Upper lobe of left lung (tissue), 4 donors: ENCODE measurements around the gene CLASP1.
"Not testable (repeated sequence)": the region's sequence is repeated elsewhere in the genome, so short reads cannot be mapped to it uniquely, and the experiment has no call there.

Experiments
- POLR2A ChIP-seq, 4 donors: fragments of 450-650 bp; IDR thresholded peaks; one replicate each; pipeline ENCODE4 v1.5.1; 2016 to 2017; ENCODE audit warnings: antibody characterized with exemption in 4 of 4, mild to moderate bottlenecking in 2 of 4
- POLR2AphosphoS5 ChIP-seq, 2 donors: sonication (generic); formaldehyde crosslinking; IDR thresholded peaks; one replicate each; pipeline ENCODE4 v1.5.1; 2017; ENCODE audit warnings: antibody characterized with exemption in 2 of 2
- TF ChIP-seq, protein P1 (sequence below), 6 experiments: fragments of 450-650 bp in 4 of 6; fragments of 200-600 bp in 2 of 6; sonication (generic) in 2 of 6; IDR thresholded peaks; one replicate each; pipeline ENCODE4 v1.5.1; 2016 to 2019; ENCODE audit warnings: antibody characterized with exemption in 6 of 6

DNA sequence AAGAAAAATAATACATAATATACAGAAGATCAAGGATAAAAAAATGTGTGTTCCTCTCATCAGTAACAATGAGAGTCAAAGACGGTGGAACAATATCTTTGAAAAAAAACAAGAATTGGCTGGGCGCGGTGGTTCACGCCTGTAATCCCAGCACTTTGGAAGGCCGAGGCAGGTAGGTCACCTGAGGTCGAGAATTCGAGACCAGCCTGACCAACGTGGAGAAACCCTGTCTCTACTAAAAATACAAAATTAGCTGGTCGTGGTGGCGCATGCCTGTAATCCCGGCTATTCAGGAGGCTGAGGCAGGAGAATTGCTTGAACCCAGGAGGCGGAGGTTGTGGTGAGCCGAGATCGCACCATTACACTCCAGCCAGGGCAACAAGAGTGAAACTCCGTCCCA, 335.6 kb downstream of the CLASP1 start:
- TF ChIP-seq, protein P1, sequence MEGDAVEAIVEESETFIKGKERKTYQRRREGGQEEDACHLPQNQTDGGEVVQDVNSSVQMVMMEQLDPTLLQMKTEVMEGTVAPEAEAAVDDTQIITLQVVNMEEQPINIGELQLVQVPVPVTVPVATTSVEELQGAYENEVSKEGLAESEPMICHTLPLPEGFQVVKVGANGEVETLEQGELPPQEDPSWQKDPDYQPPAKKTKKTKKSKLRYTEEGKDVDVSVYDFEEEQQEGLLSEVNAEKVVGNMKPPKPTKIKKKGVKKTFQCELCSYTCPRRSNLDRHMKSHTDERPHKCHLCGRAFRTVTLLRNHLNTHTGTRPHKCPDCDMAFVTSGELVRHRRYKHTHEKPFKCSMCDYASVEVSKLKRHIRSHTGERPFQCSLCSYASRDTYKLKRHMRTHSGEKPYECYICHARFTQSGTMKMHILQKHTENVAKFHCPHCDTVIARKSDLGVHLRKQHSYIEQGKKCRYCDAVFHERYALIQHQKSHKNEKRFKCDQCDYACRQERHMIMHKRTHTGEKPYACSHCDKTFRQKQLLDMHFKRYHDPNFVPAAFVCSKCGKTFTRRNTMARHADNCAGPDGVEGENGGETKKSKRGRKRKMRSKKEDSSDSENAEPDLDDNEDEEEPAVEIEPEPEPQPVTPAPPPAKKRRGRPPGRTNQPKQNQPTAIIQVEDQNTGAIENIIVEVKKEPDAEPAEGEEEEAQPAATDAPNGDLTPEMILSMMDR (IDR thresholded peaks at IDR 0.05), result not testable (repeated sequence)
- not testable (repeated sequence) for TF ChIP-seq POLR2A, POLR2AphosphoS5 (IDR thresholded peaks at IDR 0.05)
